NB4 (cell line): ENCODE results near the gene PCCA.

ENCODE experiments used
- CTCF ChIP-seq: IDR thresholded peaks from one replicate; pipeline ENCODE4 v1.5.1; 2012; ENCODE audit warnings: low read depth, low read length
- MAX ChIP-seq: IDR thresholded peaks from 2 replicates; pipeline ENCODE4 v1.6.1; 2011; ENCODE audit warnings: low read depth, low read length
- MYC ChIP-seq: IDR thresholded peaks from 2 replicates; pipeline ENCODE4 v1.6.1; 2011; ENCODE audit warnings: low read depth, low read length
- POLR2A ChIP-seq: IDR thresholded peaks from 2 replicates; pipeline ENCODE4 v1.6.1; 2011; ENCODE audit warnings: mild to moderate bottlenecking; ENCODE audit not compliant: insufficient read length; ENCODE audit errors: extremely low read depth

GRCh38 chr13:100341327-100341726 is 252.4 kb downstream of the PCCA start:
- no peak for TF ChIP-seq CTCF
- TF ChIP-seq POLR2A: no peak
- TF ChIP-seq MYC: no peak
- no peak for TF ChIP-seq MAX
